ENCODE measurements around the gene OR2F2.

DNA sequence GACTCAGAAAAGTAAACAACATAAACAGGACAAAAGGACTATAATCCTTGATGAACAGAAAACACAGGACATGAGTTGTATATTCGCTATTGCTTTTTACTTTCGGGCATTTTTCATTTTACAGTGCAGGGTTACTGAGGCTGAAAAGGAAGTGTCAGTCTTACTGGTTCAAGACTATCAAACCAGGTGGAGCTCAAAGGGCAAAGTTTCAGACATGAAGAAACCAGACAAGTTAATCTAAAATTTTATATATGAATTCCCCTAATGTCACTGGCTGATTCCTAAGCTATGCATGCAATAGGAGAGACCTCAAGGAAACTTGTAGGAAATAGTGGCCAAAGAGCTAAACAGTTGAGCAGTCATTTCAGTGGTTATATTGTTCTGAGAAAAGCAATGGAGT, 44.5 kb upstream of the OR2F2 start:
- TF ChIP-seq MXI1 (IDR thresholded peaks at IDR 0.05; ENCODE audit: low read depth, low read length) (no peak), RXRA (IDR thresholded peaks at IDR 0.05; ENCODE audit: borderline replicate concordance, low read depth) (no peak), POLR2AphosphoS5 (IDR thresholded peaks at IDR 0.05; ENCODE audit: low read depth, low read length) (no peak), CHD2 (IDR thresholded peaks at IDR 0.05; ENCODE audit: low read length, partially characterized antibody) (no peak), MEF2A (IDR thresholded peaks at IDR 0.05; ENCODE audit: borderline replicate concordance, low read depth) (no peak), EP300 (IDR thresholded peaks at IDR 0.05; ENCODE audit: borderline replicate concordance in 1 of 2, low read depth in 1 of 2, low read length in 1 of 2) (no peak), NRF1 (IDR thresholded peaks at IDR 0.05; ENCODE audit: low read depth, low read length) (no peak)
- TF ChIP-seq, protein P1, sequence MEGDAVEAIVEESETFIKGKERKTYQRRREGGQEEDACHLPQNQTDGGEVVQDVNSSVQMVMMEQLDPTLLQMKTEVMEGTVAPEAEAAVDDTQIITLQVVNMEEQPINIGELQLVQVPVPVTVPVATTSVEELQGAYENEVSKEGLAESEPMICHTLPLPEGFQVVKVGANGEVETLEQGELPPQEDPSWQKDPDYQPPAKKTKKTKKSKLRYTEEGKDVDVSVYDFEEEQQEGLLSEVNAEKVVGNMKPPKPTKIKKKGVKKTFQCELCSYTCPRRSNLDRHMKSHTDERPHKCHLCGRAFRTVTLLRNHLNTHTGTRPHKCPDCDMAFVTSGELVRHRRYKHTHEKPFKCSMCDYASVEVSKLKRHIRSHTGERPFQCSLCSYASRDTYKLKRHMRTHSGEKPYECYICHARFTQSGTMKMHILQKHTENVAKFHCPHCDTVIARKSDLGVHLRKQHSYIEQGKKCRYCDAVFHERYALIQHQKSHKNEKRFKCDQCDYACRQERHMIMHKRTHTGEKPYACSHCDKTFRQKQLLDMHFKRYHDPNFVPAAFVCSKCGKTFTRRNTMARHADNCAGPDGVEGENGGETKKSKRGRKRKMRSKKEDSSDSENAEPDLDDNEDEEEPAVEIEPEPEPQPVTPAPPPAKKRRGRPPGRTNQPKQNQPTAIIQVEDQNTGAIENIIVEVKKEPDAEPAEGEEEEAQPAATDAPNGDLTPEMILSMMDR (IDR thresholded peaks at IDR 0.05): no peak
- TF ChIP-seq, protein P2, sequence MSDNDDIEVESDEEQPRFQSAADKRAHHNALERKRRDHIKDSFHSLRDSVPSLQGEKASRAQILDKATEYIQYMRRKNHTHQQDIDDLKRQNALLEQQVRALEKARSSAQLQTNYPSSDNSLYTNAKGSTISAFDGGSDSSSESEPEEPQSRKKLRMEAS (IDR thresholded peaks at IDR 0.05; ENCODE audit: low read depth): no peak
- TF ChIP-seq, protein P3, sequence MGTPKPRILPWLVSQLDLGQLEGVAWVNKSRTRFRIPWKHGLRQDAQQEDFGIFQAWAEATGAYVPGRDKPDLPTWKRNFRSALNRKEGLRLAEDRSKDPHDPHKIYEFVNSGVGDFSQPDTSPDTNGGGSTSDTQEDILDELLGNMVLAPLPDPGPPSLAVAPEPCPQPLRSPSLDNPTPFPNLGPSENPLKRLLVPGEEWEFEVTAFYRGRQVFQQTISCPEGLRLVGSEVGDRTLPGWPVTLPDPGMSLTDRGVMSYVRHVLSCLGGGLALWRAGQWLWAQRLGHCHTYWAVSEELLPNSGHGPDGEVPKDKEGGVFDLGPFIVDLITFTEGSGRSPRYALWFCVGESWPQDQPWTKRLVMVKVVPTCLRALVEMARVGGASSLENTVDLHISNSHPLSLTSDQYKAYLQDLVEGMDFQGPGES (IDR thresholded peaks at IDR 0.05; ENCODE audit: low read depth, low read length): no peak
